Upper lobe of left lung (tissue), 4 donors: Measurements from ENCODE around the gene SMYD3.

ENCODE experiments used
- CTCF ChIP-seq, 6 experiments: fragments of 450-650 bp in 4 of 6; fragments of 200-600 bp in 2 of 6; sonication (generic) in 2 of 6; IDR thresholded peaks; one replicate each; pipeline ENCODE4 v1.5.1; 2016 to 2019; ENCODE audit warnings: antibody characterized with exemption in 6 of 6
- EP300 ChIP-seq, 4 donors: sonication (generic); formaldehyde crosslinking; IDR thresholded peaks; one replicate each; pipeline ENCODE4 v1.5.1; 2017; ENCODE audit warnings: antibody characterized with exemption in 4 of 4, control low read depth in 2 of 4
- POLR2A ChIP-seq, 4 donors: fragments of 450-650 bp; IDR thresholded peaks; one replicate each; pipeline ENCODE4 v1.5.1; 2016 to 2017; ENCODE audit warnings: antibody characterized with exemption in 4 of 4, mild to moderate bottlenecking in 2 of 4
- POLR2AphosphoS5 ChIP-seq, 2 donors: sonication (generic); formaldehyde crosslinking; IDR thresholded peaks; one replicate each; pipeline ENCODE4 v1.5.1; 2017; ENCODE audit warnings: antibody characterized with exemption in 2 of 2

GRCh38 chr1:245788269-245788668 is 718.8 kb downstream of the SMYD3 start:
- TF ChIP-seq POLR2A (IDR thresholded peaks at IDR 0.05), result no peak
- no peak for TF ChIP-seq CTCF (IDR thresholded peaks at IDR 0.05)
- no peak for TF ChIP-seq EP300 (IDR thresholded peaks at IDR 0.05)
- TF ChIP-seq POLR2AphosphoS5 (IDR thresholded peaks at IDR 0.05), result no peak
